MM.1S (cell line): ENCODE data around the gene NUMB.

ENCODE experiments used
- DNase-seq: peaks from one replicate; pipeline ENCODE4 v3.0.0-alpha.2; 2015
- H2AFZ ChIP-seq: fragments of 300-600 bp; sonication (generic); 2 replicates; pipeline ENCODE4 v1.6.0; 2016; ENCODE audit warnings: antibody characterized with exemption, low read length
- H3F3A ChIP-seq: fragments of 300-600 bp; sonication (generic); 2 replicates; pipeline ENCODE4 v1.6.1; 2016; ENCODE audit warnings: mild to moderate bottlenecking, antibody characterized with exemption, low read length, moderate library complexity, mixed read lengths; ENCODE audit not compliant: insufficient read depth
- H3K27ac ChIP-seq: fragments of 300-600 bp; sonication (generic); 2 replicates; pipeline ENCODE4 v1.5.1; 2016; ENCODE audit warnings: mild to moderate bottlenecking, low read length
- H3K27me3 ChIP-seq: fragments of 300-600 bp; sonication (generic); replicated peaks from 2 replicates; pipeline ENCODE4 v1.6.0; 2016; ENCODE audit warnings: low read length; ENCODE audit not compliant: insufficient read depth
- H3K36me3 ChIP-seq: fragments of 300-600 bp; sonication (generic); replicated peaks from 2 replicates; pipeline ENCODE4 v1.6.1; 2016; ENCODE audit warnings: mild to moderate bottlenecking, low read length, mixed read lengths; ENCODE audit not compliant: insufficient read depth
- H3K4me1 ChIP-seq: fragments of 300-600 bp; sonication (generic); 2 replicates; pipeline ENCODE4 v1.6.1; 2016; ENCODE audit warnings: low read length, mixed read lengths
- H3K4me2 ChIP-seq: fragments of 300-600 bp; sonication (generic); 2 replicates; pipeline ENCODE4 v1.6.0; 2016; ENCODE audit warnings: low read depth, low read length
- H3K4me3 ChIP-seq: fragments of 300-600 bp; sonication (generic); 2 replicates; pipeline ENCODE4 v1.5.1; 2016; ENCODE audit warnings: low read length, mixed read lengths
- H3K79me2 ChIP-seq: fragments of 300-600 bp; sonication (generic); 2 replicates; pipeline ENCODE4 v1.6.1; 2016; ENCODE audit warnings: mixed run types, low read length, mixed read lengths
- H3K9ac ChIP-seq: fragments of 300-600 bp; sonication (generic); 2 replicates; pipeline ENCODE4 v1.6.1; 2016; ENCODE audit warnings: low read length, mixed read lengths
- H3K9me2 ChIP-seq: fragments of 300-600 bp; sonication (generic); replicated peaks from 2 replicates; pipeline ENCODE4 v1.6.1; 2016; ENCODE audit warnings: mild to moderate bottlenecking, low read length, mixed read lengths; ENCODE audit not compliant: insufficient read depth
- H3K9me3 ChIP-seq: fragments of 300-600 bp; sonication (generic); replicated peaks from 2 replicates; pipeline ENCODE4 v1.6.1; 2016; ENCODE audit warnings: mild to moderate bottlenecking, low read length, mixed read lengths; ENCODE audit not compliant: insufficient read depth
- H4K20me1 ChIP-seq: fragments of 300-600 bp; sonication (generic); 2 replicates; pipeline ENCODE4 v1.6.1; 2016; ENCODE audit warnings: mild to moderate bottlenecking, low read length, moderate library complexity, mixed read lengths; ENCODE audit not compliant: insufficient read depth
- EZH2 ChIP-seq: fragments of 300-600 bp; sonication (generic); optimal IDR thresholded peaks from 2 replicates; pipeline ENCODE3; 2017; ENCODE audit warnings: low read depth, mild to moderate bottlenecking, antibody characterized with exemption, low read length, mixed read lengths
- EZH2phosphoT487 ChIP-seq: fragments of 300-600 bp; sonication (generic); IDR thresholded peaks from 2 replicates; pipeline ENCODE4 v1.6.1; 2018; ENCODE audit warnings: antibody characterized with exemption, low read length
- TF ChIP-seq, protein P1 (sequence below): fragments of 300-600 bp; sonication (generic); IDR thresholded peaks from 2 replicates; pipeline ENCODE4 v1.5.1; 2016; ENCODE audit warnings: antibody characterized with exemption, low read length, mixed read lengths

NUMB gene

DNA sequence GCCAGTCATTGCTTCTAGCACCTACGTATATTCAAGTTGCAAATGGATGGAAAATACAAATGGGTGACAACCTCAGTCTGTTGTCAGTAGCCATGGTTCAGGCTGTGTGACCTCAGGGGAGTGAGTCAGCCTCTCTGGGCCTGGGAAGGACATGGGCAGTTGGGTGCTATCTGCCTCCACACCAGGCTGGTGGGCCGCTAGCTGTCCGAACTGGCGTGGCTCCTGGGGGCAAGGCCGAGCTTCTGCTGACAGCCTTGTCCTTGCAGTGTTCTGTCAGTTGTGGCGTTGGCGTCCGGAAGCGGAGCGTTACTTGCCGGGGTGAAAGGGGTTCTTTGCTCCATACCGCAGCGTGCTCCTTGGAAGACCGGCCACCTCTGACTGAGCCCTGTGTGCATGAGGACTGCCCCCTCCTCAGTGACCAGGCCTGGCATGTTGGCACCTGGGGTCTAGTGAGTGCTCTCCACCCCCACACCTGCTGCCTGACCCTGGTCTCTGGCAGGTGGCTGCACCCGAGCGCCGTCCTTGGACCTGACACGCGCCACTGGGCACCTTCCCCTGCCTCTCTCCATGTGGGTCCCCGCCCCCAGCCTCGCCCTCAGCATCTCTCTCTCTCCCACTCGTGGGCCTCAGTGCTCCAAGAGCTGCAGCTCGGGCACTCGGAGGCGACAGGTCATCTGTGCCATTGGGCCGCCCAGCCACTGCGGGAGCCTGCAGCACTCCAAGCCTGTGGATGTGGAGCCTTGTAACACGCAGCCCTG, 203.9 kb downstream of the NUMB start:
- no peaks in the 10 kb centered on the region for H3K27me3 ChIP-seq
- no peaks in the 10 kb centered on the region for H3K9me2 ChIP-seq

DNA sequence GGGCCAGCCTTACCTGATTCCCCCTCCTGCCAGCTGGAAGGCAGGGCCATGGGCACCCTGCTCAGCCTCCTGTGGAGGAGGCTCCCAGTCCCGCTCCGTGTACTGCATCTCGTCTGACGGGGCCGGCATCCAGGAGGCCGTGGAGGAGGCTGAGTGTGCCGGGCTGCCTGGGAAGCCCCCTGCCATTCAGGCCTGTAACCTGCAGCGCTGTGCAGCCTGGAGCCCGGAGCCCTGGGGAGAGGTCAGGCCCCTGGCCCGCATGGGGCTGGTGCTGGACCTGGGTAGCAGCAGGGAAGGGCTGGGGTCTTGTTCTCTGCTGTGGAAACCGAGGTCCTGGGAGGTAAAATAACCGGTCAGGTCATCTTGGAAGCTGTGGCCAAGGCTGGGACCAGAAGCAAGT, 204.6 kb downstream of the NUMB start:
- Histone ChIP-seq H2AFZ (no peak overlapping the region), H3K4me1 (no peaks in the 10 kb centered on the region), H3K79me2 (no peaks in the 10 kb centered on the region), H3K4me2 (no peak overlapping the region), H3K9me2 (no peaks in the 10 kb centered on the region), H3K4me3 (no peak overlapping the region), H3F3A (no peaks in the 10 kb centered on the region), H3K27me3 (no peaks in the 10 kb centered on the region), H3K36me3 (no peaks in the 10 kb centered on the region), H3K9ac (no peak overlapping the region), H4K20me1 (no peaks in the 10 kb centered on the region), H3K27ac (no peak overlapping the region), H3K9me3 (no peaks in the 10 kb centered on the region)
- no peak for DNase-seq
- TF ChIP-seq EZH2phosphoT487 (no peak), EZH2 (no peak)
- TF ChIP-seq, protein P1, sequence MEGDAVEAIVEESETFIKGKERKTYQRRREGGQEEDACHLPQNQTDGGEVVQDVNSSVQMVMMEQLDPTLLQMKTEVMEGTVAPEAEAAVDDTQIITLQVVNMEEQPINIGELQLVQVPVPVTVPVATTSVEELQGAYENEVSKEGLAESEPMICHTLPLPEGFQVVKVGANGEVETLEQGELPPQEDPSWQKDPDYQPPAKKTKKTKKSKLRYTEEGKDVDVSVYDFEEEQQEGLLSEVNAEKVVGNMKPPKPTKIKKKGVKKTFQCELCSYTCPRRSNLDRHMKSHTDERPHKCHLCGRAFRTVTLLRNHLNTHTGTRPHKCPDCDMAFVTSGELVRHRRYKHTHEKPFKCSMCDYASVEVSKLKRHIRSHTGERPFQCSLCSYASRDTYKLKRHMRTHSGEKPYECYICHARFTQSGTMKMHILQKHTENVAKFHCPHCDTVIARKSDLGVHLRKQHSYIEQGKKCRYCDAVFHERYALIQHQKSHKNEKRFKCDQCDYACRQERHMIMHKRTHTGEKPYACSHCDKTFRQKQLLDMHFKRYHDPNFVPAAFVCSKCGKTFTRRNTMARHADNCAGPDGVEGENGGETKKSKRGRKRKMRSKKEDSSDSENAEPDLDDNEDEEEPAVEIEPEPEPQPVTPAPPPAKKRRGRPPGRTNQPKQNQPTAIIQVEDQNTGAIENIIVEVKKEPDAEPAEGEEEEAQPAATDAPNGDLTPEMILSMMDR = no peak

More for the DNA sequence above, 203.9 kb downstream of the NUMB start:
- no peaks in the 10 kb centered on the region for H3K4me1 ChIP-seq
- H3K4me2 ChIP-seq = no peak overlapping the region
- H3K36me3 ChIP-seq = no peaks in the 10 kb centered on the region
- no peak overlapping the region for H3K9ac ChIP-seq
- TF ChIP-seq EZH2phosphoT487 (no peak), EZH2 (no peak)
- TF ChIP-seq, protein P1 = no peak
- H3K4me3 ChIP-seq = no peak overlapping the region
- no peaks in the 10 kb centered on the region for H3F3A ChIP-seq
- no peak overlapping the region for H2AFZ ChIP-seq
- no peaks in the 10 kb centered on the region for H4K20me1 ChIP-seq
- no peak overlapping the region for H3K27ac ChIP-seq
- no peaks in the 10 kb centered on the region for H3K79me2 ChIP-seq
- no peak for DNase-seq
- H3K9me3 ChIP-seq = no peaks in the 10 kb centered on the region

DNA sequence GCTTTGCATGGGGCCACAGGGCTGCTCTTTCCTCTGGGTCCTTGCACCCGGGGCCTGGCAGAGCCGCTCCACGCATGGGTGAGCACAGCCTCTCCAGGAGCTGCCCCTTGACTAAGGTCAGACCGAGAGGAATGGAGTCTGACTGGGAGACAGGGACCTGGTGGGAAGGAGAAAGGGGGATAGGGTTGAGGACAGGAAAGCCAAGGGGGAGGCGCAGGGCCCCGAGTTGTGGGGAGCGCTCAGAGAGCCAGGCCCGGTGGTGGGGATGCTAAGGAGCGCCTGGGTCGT, 205.1 kb downstream of the NUMB start:
- Histone ChIP-seq H3K27me3 (no peaks in the 10 kb centered on the region), H3K9me3 (no peaks in the 10 kb centered on the region), H3K4me1 (no peaks in the 10 kb centered on the region), H3F3A (no peaks in the 10 kb centered on the region), H3K79me2 (no peaks in the 10 kb centered on the region), H3K36me3 (no peaks in the 10 kb centered on the region), H3K9ac (no peak overlapping the region), H2AFZ (no peak overlapping the region), H4K20me1 (no peaks in the 10 kb centered on the region), H3K27ac (no peak overlapping the region), H3K4me3 (no peak overlapping the region), H3K9me2 (no peaks in the 10 kb centered on the region), H3K4me2 (no peak overlapping the region)
- TF ChIP-seq, protein P1 = no peak
- no peak for TF ChIP-seq EZH2phosphoT487
- TF ChIP-seq EZH2 = no peak
- DNase-seq = no peak
